Esophagus (tissue), 2 donors: ENCODE data around the gene POU4F3. TPM values are rescaled to one million over a fixed set of nuclear protein-coding genes. Genes with fewer than 3 reads are reported as not detected.

Source experiments
- H3K27ac ChIP-seq, 2 donors: one replicate each; pipeline ENCODE4 v1.5.1; 2013; ENCODE audit warnings: low read depth in 2 of 2, mild to moderate bottlenecking in 2 of 2, inconsistent platforms in 1 of 2, low read length in 1 of 2, moderate library complexity in 1 of 2
- H3K27me3 ChIP-seq, 2 donors: one replicate each; pipeline ENCODE4 v1.6.1; 2013; ENCODE audit warnings: low read length in 2 of 2, control low read depth in 1 of 2, mild to moderate bottlenecking in 1 of 2; ENCODE audit not compliant: insufficient read depth in 2 of 2, control insufficient read depth in 1 of 2
- H3K36me3 ChIP-seq, 2 donors: one replicate each; pipeline ENCODE4 v1.6.1; 2013; ENCODE audit warnings: low read length in 1 of 2; ENCODE audit not compliant: control insufficient read depth in 2 of 2, insufficient read depth in 2 of 2
- H3K4me1 ChIP-seq, 2 donors: one replicate each; pipeline ENCODE4 v1.6.1; 2013; ENCODE audit warnings: low read length in 1 of 2; ENCODE audit not compliant: control insufficient read depth in 2 of 2, insufficient read depth in 2 of 2
- H3K4me3 ChIP-seq, 2 donors: one replicate each; pipeline ENCODE4 v1.5.1; 2013; ENCODE audit warnings: low read length in 2 of 2, mild to moderate bottlenecking in 2 of 2, low read depth in 1 of 2, moderate library complexity in 1 of 2
- H3K9me3 ChIP-seq, 2 donors: one replicate each; pipeline ENCODE4 v1.6.1; 2013; ENCODE audit warnings: mild to moderate bottlenecking in 2 of 2, low read depth in 1 of 2, low read length in 1 of 2, moderate library complexity in 1 of 2; ENCODE audit not compliant: control insufficient read depth in 2 of 2, insufficient read depth in 1 of 2
- WGBS, 2 donors: extraction: QIAGEN DNeasy Blood & Tissue Kit; methylation state at CpG; one replicate each; pipeline ENCODE4 v1.1.7; 2013; 5-methylcytosine and 5-hydroxymethylcytosine counted together
- polyA plus RNA-seq, 2 donors: library from polyadenylated mRNA; stranded (reverse); fragments of 200-250 nt; gene quantifications; one replicate each; pipeline ENCODE4 v1.2.3, GENCODE V29; 2013
- donor health status: healthy with polysubstance abuse.
- donor health status: Bipolar disorder and iron deficiency.

POU4F3 gene
- polyA plus RNA-seq, 2 donors = 0.08 TPM; not detected in 1

- Histone ChIP-seq H3K27me3 (no peaks in the 10 kb centered on the region), H3K4me3 (no peak overlapping the region), H3K27ac (no peak overlapping the region), H3K9me3 (no peaks in the 10 kb centered on the region), H3K4me1 (no peaks in the 10 kb centered on the region), H3K36me3 (no peaks in the 10 kb centered on the region)
Measured at GRCh38 chr5:146310540-146310939, 28.1 kb upstream of the POU4F3 start.

DNA sequence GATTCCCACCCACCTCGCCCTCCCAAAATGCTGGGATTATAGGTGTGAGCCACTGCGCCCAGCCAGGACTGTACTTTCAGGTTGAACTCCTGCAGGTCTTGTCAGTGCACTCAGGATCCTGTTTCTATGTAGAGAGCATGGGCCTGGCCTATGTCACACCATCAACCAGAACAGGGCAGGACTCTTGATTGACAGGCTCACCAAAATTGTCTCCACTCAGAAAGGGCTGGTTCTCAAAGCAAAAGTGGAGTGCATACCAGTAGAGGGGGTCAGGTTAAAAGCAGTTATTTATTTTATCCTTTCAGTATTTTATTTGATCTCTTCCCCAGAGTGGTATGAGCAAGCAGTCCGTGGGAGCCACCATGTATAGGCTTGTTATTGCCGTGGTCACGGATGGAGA lies 27.4 kb upstream of the POU4F3 start:
- Histone ChIP-seq H3K9me3 (no peaks in the 10 kb centered on the region), H3K27ac (no peak overlapping the region), H3K4me1 (no peaks in the 10 kb centered on the region), H3K4me3 (no peak overlapping the region), H3K27me3 (no peaks in the 10 kb centered on the region), H3K36me3 (no peaks in the 10 kb centered on the region)
- 78 to 85% methylated on average over 5 of the region's 5 CpGs for WGBS, 2 donors

GRCh38 chr5:146313027-146313426 lies 25.6 kb upstream of the POU4F3 start:
- Histone ChIP-seq H3K4me1 (no peaks in the 10 kb centered on the region), H3K9me3 (no peaks in the 10 kb centered on the region), H3K4me3 (no peak overlapping the region), H3K27ac (no peak overlapping the region), H3K36me3 (no peaks in the 10 kb centered on the region), H3K27me3 (no peaks in the 10 kb centered on the region)
- 28 to 54% methylated on average over 7 of the region's 7 CpGs for WGBS, 2 donors

DNA sequence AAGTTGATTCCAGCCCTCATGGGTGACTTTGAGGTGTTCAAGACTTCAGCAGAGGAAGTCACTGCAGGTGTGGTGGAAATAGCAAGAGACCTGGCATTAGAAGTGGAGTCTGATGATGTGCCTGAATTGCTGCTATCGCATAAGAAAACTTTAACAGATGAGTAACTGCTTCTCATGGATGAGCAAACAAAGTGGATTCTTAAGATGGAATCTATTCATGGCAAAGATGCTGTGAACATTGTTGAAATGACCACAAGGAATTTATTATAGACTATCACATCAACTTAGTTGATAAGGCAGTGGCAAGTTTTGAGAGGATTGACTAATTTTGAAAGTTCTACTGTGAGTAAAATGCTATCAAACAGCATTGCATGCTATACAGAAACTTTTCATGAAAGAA lies 17.1 kb upstream of the POU4F3 start:
- no peaks in the 10 kb centered on the region for H3K4me1 ChIP-seq
- WGBS, 2 donors = 89 to 99% methylated on average over 1 of the region's 1 CpG
- H3K36me3 ChIP-seq = no peaks in the 10 kb centered on the region
- no peaks in the 10 kb centered on the region for H3K27me3 ChIP-seq
- H3K4me3 ChIP-seq = no peak overlapping the region
- no peak overlapping the region for H3K27ac ChIP-seq
- no peaks in the 10 kb centered on the region for H3K9me3 ChIP-seq

DNA sequence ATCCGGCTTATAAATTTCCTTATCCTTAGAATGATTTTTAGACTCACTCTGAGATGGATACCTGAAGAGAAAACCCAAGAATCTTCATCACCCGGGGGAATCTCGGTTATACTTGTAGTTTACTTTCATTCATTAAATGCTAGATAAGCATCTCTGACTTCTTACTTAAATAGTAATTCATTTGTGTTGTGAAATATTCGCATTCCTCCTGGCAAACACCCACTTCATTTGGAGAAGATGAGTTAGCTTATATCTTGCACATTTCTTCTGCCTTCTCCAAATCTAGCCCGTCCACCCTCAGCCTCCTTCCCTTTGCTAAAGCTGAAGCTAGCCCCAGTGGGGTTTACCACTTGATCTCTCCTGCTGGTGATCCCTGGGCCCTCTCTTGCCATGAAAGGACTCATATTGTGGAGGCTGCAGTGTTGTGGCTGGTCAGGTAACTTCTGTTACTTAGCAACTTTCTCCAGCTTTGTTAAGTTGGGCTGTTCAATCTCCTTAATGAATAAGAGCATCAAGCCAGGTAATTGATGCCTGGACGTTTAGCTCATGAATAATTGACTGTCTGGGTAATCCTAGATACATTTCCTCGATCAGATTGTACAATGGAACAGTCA lies 11.3 kb upstream of the POU4F3 start:
- Histone ChIP-seq H3K9me3 (no peaks in the 10 kb centered on the region), H3K27me3 (no peaks in the 10 kb centered on the region), H3K36me3 (no peaks in the 10 kb centered on the region), H3K4me3 (no peak overlapping the region), H3K4me1 (no peaks in the 10 kb centered on the region), H3K27ac (no peak overlapping the region)
- 61 to 68% methylated on average over 7 of the region's 7 CpGs for WGBS, 2 donors

DNA sequence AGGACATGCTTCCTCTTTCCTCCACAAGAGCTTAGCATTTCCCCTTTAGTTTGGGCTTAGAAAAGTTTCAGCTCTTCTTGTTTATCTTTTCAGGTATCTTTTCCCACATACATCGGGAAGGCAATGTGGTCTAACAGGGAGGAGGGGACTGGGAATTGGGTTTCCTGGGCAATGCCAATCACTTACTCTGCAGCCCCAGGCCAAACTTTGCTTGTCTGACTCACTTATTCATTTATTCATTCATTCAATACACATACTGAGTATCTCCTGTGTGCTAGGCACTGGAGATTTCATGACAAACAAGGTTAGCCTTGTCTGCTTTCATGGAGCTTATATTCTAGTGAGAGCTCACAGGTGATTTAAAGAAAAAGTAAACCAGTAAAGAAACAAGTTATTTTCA lies 10.7 kb upstream of the POU4F3 start:
- no peaks in the 10 kb centered on the region for H3K4me1 ChIP-seq
- H3K27me3 ChIP-seq = no peaks in the 10 kb centered on the region
- no peak overlapping the region for H3K27ac ChIP-seq
- no peaks in the 10 kb centered on the region for H3K36me3 ChIP-seq
- no peaks in the 10 kb centered on the region for H3K9me3 ChIP-seq
- WGBS, 2 donors = 33 to 36% methylated on average over 1 of the region's 1 CpG
- no peak overlapping the region for H3K4me3 ChIP-seq

DNA sequence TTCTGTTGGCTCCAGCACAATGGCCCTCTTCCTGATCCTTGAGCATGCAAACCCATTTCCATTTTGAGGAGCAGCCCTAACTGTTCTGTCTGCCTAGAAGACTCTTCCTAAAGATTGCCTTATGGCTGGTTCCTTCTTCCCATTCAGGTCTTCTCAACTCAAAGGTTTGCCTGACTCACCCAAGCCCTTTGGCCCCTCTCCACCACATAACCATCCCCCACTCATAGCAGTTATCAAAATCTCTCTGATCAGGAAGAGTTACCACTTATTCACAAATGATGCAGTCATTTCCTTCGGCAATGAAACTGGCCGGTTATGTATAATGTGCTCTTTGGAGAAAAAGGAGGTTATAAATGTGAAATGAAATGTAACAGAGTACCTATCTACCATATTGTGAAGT lies 8.9 kb upstream of the POU4F3 start:
- H3K27me3 ChIP-seq = no peaks in the 10 kb centered on the region
- H3K27ac ChIP-seq = no peak overlapping the region
- 83 to 89% methylated on average over 2 of the region's 2 CpGs for WGBS, 2 donors

DNA sequence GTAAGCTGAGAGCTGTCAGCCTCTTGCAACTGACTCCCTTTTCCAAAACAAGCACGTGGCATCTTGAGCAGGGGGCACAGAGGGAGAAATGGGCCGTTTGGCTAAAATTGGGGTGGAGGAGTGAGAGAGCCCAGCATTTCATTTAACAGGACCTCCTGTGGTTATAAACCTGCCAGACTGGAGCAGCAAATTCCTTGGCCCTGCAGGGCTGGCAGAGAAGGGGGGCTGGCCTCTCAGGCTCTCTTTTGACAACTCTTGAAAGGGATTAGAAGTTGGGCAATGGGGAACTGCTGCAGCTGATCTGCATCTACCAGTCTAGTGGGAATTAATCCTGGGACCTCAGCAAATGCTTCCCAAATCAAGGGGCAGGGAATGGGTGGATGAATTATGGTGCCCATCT lies 7.2 kb upstream of the POU4F3 start:
- 1 to 5% methylated on average over 2 of the region's 2 CpGs for WGBS, 2 donors
- Histone ChIP-seq H3K4me3 (no peak overlapping the region), H3K36me3 (no peaks in the 10 kb centered on the region), H3K4me1 (no peaks in the 10 kb centered on the region), H3K27me3 (peaks cover 0 to 5% of the 10 kb centered on the region in 2 donors), H3K9me3 (no peaks in the 10 kb centered on the region), H3K27ac (no peak overlapping the region)

More for the DNA sequence above, 8.9 kb upstream of the POU4F3 start:
- Histone ChIP-seq H3K9me3 (no peaks in the 10 kb centered on the region), H3K4me3 (no peak overlapping the region), H3K36me3 (no peaks in the 10 kb centered on the region), H3K4me1 (no peaks in the 10 kb centered on the region)

GRCh38 chr5:146334074-146334533 lies 4.5 kb upstream of the POU4F3 start:
- Histone ChIP-seq H3K36me3 (no peaks in the 10 kb centered on the region), H3K27me3 (peaks cover 9 to 23% of the 10 kb centered on the region in 2 donors), H3K4me1 (no peaks in the 10 kb centered on the region), H3K9me3 (no peaks in the 10 kb centered on the region), H3K27ac (no peak overlapping the region), H3K4me3 (no peak overlapping the region)
- 4 to 5% methylated on average over 22 to 24 of the region's 24 CpGs for WGBS, 2 donors

GRCh38 chr5:146336197-146336596 lies 2.4 kb upstream of the POU4F3 start:
- H3K27ac ChIP-seq = no peak overlapping the region
- no peaks in the 10 kb centered on the region for H3K36me3 ChIP-seq
- peaks cover 15 to 25% of the 10 kb centered on the region in 2 donors for H3K27me3 ChIP-seq
- no peak overlapping the region for H3K4me3 ChIP-seq
- peaks cover 0 to 6% of the 10 kb centered on the region in 2 donors for H3K4me1 ChIP-seq
- H3K9me3 ChIP-seq = peaks cover 0 to 6% of the 10 kb centered on the region in 2 donors
